Erythroblast (primary cell): Measurements from ENCODE around the gene MAGI1.

Experiments
- GATA1 ChIP-seq: IDR thresholded peaks from 2 replicates; pipeline ENCODE4 v1.6.1; 2011; ENCODE audit warnings: low read depth, mild to moderate bottlenecking, control low read depth, low read length, moderate library complexity
- POLR2A ChIP-seq: IDR thresholded peaks from 2 replicates; pipeline ENCODE4 v1.6.1; 2011; ENCODE audit warnings: mild to moderate bottlenecking, low read length

GRCh38 chr3:65413891-65414290 is 624.8 kb downstream of the MAGI1 start:
- TF ChIP-seq POLR2A: no peak
- TF ChIP-seq GATA1: no peak
